Choroid plexus epithelial cell (primary cell): ENCODE results near the gene PRPF40B.

Experiments used
- DNase-seq: peaks from one replicate; pipeline ENCODE4 v3.0.0-alpha.2; 2010; ENCODE audit warnings: low read depth
- H3K4me3 ChIP-seq: 2 replicates; pipeline ENCODE4 v1.5.1; 2011; ENCODE audit warnings: low read depth, mild to moderate bottlenecking, control low read depth, low read length, moderate library complexity
- CTCF ChIP-seq: conservative IDR thresholded peaks from 2 replicates; pipeline ENCODE4 v1.5.1; 2011; ENCODE audit warnings: low read depth, mild to moderate bottlenecking, control low read depth, inconsistent platforms, low read length, moderate library complexity

The PRPF40B gene

GRCh38 chr12:49675137-49675536 lies 51.8 kb downstream of the PRPF40B start:
- no peak for TF ChIP-seq CTCF

GRCh38 chr12:49678711-49679110 lies 55.4 kb downstream of the PRPF40B start:
- no peak for DNase-seq
- H3K4me3 ChIP-seq, result no peak overlapping the region
- TF ChIP-seq CTCF, result no peak

More at GRCh38 chr12:49675137-49675536, 51.8 kb downstream of the PRPF40B start:
- no peak for DNase-seq
- H3K4me3 ChIP-seq, result no peak overlapping the region

- no peak for TF ChIP-seq CTCF
- no peak for DNase-seq
- no peak overlapping the region for H3K4me3 ChIP-seq
Measured at GRCh38 chr12:49680075-49680474, 56.7 kb downstream of the PRPF40B start.

GRCh38 chr12:49683599-49684309 lies 60.4 kb downstream of the PRPF40B start:
- TF ChIP-seq CTCF, result no peak
- H3K4me3 ChIP-seq, result no peak overlapping the region
- no peak for DNase-seq

- H3K4me3 ChIP-seq, result no peak overlapping the region
- no peak for TF ChIP-seq CTCF
- DNase-seq, result no peak
Measured at GRCh38 chr12:49684310-49684854, 61.0 kb downstream of the PRPF40B start.

GRCh38 chr12:49687941-49688340 lies 64.6 kb downstream of the PRPF40B start:
- DNase-seq, result no peak
- no peak overlapping the region for H3K4me3 ChIP-seq
- TF ChIP-seq CTCF, result no peak

- no peak for DNase-seq
- H3K4me3 ChIP-seq, result no peak overlapping the region
- no peak for TF ChIP-seq CTCF
Measured at GRCh38 chr12:49689237-49689636, 65.9 kb downstream of the PRPF40B start.
